Endothelial cell of umbilical vein (primary cell): ENCODE data around the gene RTN4IP1.

ENCODE experiments used
- CTCF ChIP-seq, 2 donors: IDR thresholded peaks; 1 replicate in 1 of 2; 2 replicates in 1 of 2; pipeline ENCODE4 v1.5.1; 2011; ENCODE audit warnings: low read length in 2 of 2, mild to moderate bottlenecking in 2 of 2, moderate library complexity in 2 of 2, control low read depth in 1 of 2, inconsistent platforms in 1 of 2, low read depth in 1 of 2; ENCODE audit not compliant: insufficient read depth in 1 of 2; ENCODE audit errors: extremely low read depth in 1 of 2
- EZH2 ChIP-seq: IDR thresholded peaks from 2 replicates; pipeline ENCODE4 v1.6.1; 2012; ENCODE audit warnings: borderline replicate concordance, low read depth, mild to moderate bottlenecking, moderate library complexity, low read length, inconsistent platforms; ENCODE audit not compliant: severe bottlenecking
- FOS ChIP-seq: IDR thresholded peaks from 2 replicates; pipeline ENCODE4 v1.6.1; 2011; ENCODE audit warnings: mild to moderate bottlenecking, low read length, moderate library complexity, borderline replicate concordance; ENCODE audit not compliant: insufficient read depth
- GATA2 ChIP-seq: IDR thresholded peaks from 2 replicates; pipeline ENCODE4 v1.7.0; 2011; ENCODE audit warnings: low read depth, mild to moderate bottlenecking, moderate library complexity, mixed read lengths, low read length; ENCODE audit not compliant: insufficient read length, insufficient read depth
- MAX ChIP-seq: IDR thresholded peaks from 2 replicates; pipeline ENCODE4 v1.6.1; 2011; ENCODE audit not compliant: insufficient read depth, insufficient read length
- MYC ChIP-seq: IDR thresholded peaks from one replicate; pipeline ENCODE4 v1.6.1; 2011; ENCODE audit warnings: mild to moderate bottlenecking, low read depth, low read length
- POLR2A ChIP-seq: IDR thresholded peaks from 2 replicates; pipeline ENCODE4 v1.6.1; 2012; ENCODE audit warnings: low read depth, mild to moderate bottlenecking, control low read depth, low read length
- POLR2AphosphoS5 ChIP-seq: IDR thresholded peaks from 2 replicates; pipeline ENCODE4 v1.6.1; 2012; ENCODE audit warnings: low read depth, mild to moderate bottlenecking, control low read depth, low read length, moderate library complexity; ENCODE audit not compliant: insufficient read depth

- TF ChIP-seq CTCF (IDR thresholded peaks at IDR 0.05; ENCODE audit: extremely low read depth in 1 of 2, insufficient read depth in 1 of 2, low read depth in 1 of 2, low read length in 2 of 2) (no peak), POLR2A (no peak), MYC (no peak), POLR2AphosphoS5 (no peak), EZH2 (no peak), MAX (no peak), FOS (peak; percentile 85), GATA2 (no peak)
Observed at GRCh38 chr6:106527979-106528378, 101.3 kb downstream of the RTN4IP1 start.
